ENCODE measurements around the gene TNFRSF4.

TNFRSF4 gene

GRCh38 chr1:1240822-1241587, 27.1 kb upstream of the TNFRSF4 start:
- no peak overlapping the region for H3K4me3 ChIP-seq (ENCODE audit: low read length)
- TF ChIP-seq ZNF274 (IDR thresholded peaks at IDR 0.05; ENCODE audit: low read depth, low read length): no peak

- no peak overlapping the region for H3K4me3 ChIP-seq (ENCODE audit: low read length)
- no peak for TF ChIP-seq ZNF274 (IDR thresholded peaks at IDR 0.05; ENCODE audit: low read depth, low read length)
These were observed 26.4 kb upstream of the TNFRSF4 start for GRCh38 chr1:1240348-1240732.

- TF ChIP-seq ZNF274 (IDR thresholded peaks at IDR 0.05; ENCODE audit: low read depth, low read length): no peak
- no peak overlapping the region for H3K4me3 ChIP-seq (ENCODE audit: low read length)
These were observed 25.8 kb upstream of the TNFRSF4 start for GRCh38 chr1:1239614-1240347.

- TF ChIP-seq ZNF274 (IDR thresholded peaks at IDR 0.05; ENCODE audit: low read depth, low read length): no peak
- H3K4me3 ChIP-seq (ENCODE audit: low read length): no peak overlapping the region
These were observed 25.3 kb upstream of the TNFRSF4 start for GRCh38 chr1:1239227-1239613.

- no peak for TF ChIP-seq ZNF274 (IDR thresholded peaks at IDR 0.05; ENCODE audit: low read depth, low read length)
- H3K4me3 ChIP-seq (ENCODE audit: low read length): no peak overlapping the region
These were observed 24.8 kb upstream of the TNFRSF4 start for GRCh38 chr1:1238702-1239178.

GRCh38 chr1:1237874-1238701, 24.1 kb upstream of the TNFRSF4 start:
- no peak for TF ChIP-seq ZNF274 (IDR thresholded peaks at IDR 0.05; ENCODE audit: low read depth, low read length)
- no peak overlapping the region for H3K4me3 ChIP-seq (ENCODE audit: low read length)

GRCh38 chr1:1236945-1237873, 23.3 kb upstream of the TNFRSF4 start:
- H3K4me3 ChIP-seq (ENCODE audit: low read length): no peak overlapping the region
- TF ChIP-seq ZNF274 (IDR thresholded peaks at IDR 0.05; ENCODE audit: low read depth, low read length): no peak

GRCh38 chr1:1236176-1236763, 22.3 kb upstream of the TNFRSF4 start:
- no peak overlapping the region for H3K4me3 ChIP-seq (ENCODE audit: low read length)
- no peak for TF ChIP-seq ZNF274 (IDR thresholded peaks at IDR 0.05; ENCODE audit: low read depth, low read length)

GRCh38 chr1:1235016-1235744, 21.2 kb upstream of the TNFRSF4 start:
- no peak overlapping the region for H3K4me3 ChIP-seq (ENCODE audit: low read length)
- TF ChIP-seq ZNF274 (IDR thresholded peaks at IDR 0.05; ENCODE audit: low read depth, low read length): no peak

GRCh38 chr1:1234180-1234808, 20.3 kb upstream of the TNFRSF4 start:
- no peak overlapping the region for H3K4me3 ChIP-seq (ENCODE audit: low read length)
- TF ChIP-seq ZNF274 (IDR thresholded peaks at IDR 0.05; ENCODE audit: low read depth, low read length): no peak

GRCh38 chr1:1233567-1233892, 19.6 kb upstream of the TNFRSF4 start:
- no peak for TF ChIP-seq ZNF274 (IDR thresholded peaks at IDR 0.05; ENCODE audit: low read depth, low read length)
- no peak overlapping the region for H3K4me3 ChIP-seq (ENCODE audit: low read length)

Measured in GM08714 (cell line).